GM12878 (cell line): ENCODE results near the gene AMPD2. TPM values are rescaled to one million over a fixed set of nuclear protein-coding genes. Genes with fewer than 3 reads are reported as not detected.

Experiments
- ATAC-seq: fragments of 200-7000 bp; cut with Tn5 transposase; 3 replicates; pipeline ENCODE4 v1.9.1; 2020; ENCODE audit warnings: mild to moderate bottlenecking, moderate library complexity
- BruUV-seq: library from RNA; stranded (reverse); fragments of 400-500 nt; replicated peaks from 2 replicates; lab custom pipeline; 2021; lab: Mats Ljungman, UMichigan
- CTCF ChIA-PET: fragments of 300-600 bp; sonication (Branson Sonifier 250); formaldehyde crosslinking; extraction: SDS; loops from one replicate; lab custom pipeline; 2021; ENCODE audit warnings: inconsistent platforms; lab: Yijun Ruan, JAX
- POLR2A ChIA-PET: fragments of 350-600 bp; formaldehyde crosslinking; extraction: SDS; loops from one replicate; lab custom pipeline; 2021; ENCODE audit warnings: inconsistent platforms; lab: Charles Lee
- RAD21 ChIA-PET: fragments of 300-600 bp; sonication (Branson Sonifier 250); formaldehyde crosslinking; loops from one replicate; lab custom pipeline; 2023; ENCODE audit warnings: antibody characterized with exemption; ENCODE audit not compliant: unreplicated experiment; lab: Charles Lee
- SMC1A ChIA-PET: fragments of 300-600 bp; sonication (Branson Sonifier 250); formaldehyde crosslinking; loops from one replicate; lab custom pipeline; 2023; ENCODE audit not compliant: unreplicated experiment, uncharacterized antibody; lab: Charles Lee
- DNase-seq: peaks from one replicate; pipeline ENCODE4 v3.0.0-alpha.2; 2011; ENCODE audit warnings: low read depth, low spot score
- FAIRE-seq: peaks from 3 replicates; lab custom pipeline; 2011; peaks lifted over from hg19 to GRCh38; lab: Jason Lieb, UNC
- H2AFZ ChIP-seq: 2 replicates; pipeline ENCODE4 v1.6.0; 2011; ENCODE audit warnings: low read depth, low read length, control low read depth; ENCODE audit not compliant: control insufficient read depth
- H3K27ac ChIP-seq: 2 replicates; pipeline ENCODE4 v1.5.1; 2011; ENCODE audit warnings: control low read depth; ENCODE audit not compliant: control insufficient read depth, insufficient read depth
- H3K27me3 ChIP-seq, 2 experiments: replicated peaks in 1 of 2; 2 replicates each; pipeline versions ENCODE4 v1.6.0 to v1.6.1; 2011; ENCODE audit warnings: low read length in 1 of 2; ENCODE audit not compliant: control insufficient read depth in 2 of 2, insufficient read depth in 2 of 2
- H3K36me3 ChIP-seq, 2 experiments: 2 replicates each; pipeline ENCODE4 v1.5.1; 2011; ENCODE audit warnings: low read length in 1 of 2; ENCODE audit not compliant: control insufficient read depth in 2 of 2, insufficient read depth in 2 of 2
- H3K4me1 ChIP-seq: 2 replicates; pipeline ENCODE4 v1.6.1; 2011; ENCODE audit warnings: mild to moderate bottlenecking, low read length, moderate library complexity, mixed read lengths; ENCODE audit not compliant: control insufficient read depth, insufficient read depth
- H3K4me2 ChIP-seq: 2 replicates; pipeline ENCODE4 v1.6.0; 2011; ENCODE audit warnings: control low read depth; ENCODE audit not compliant: control insufficient read depth, insufficient read depth
- H3K4me3 ChIP-seq: fragments of 200-600 bp; sonication (generic); 2 replicates; pipeline ENCODE4 v1.5.1; 2016
- H3K79me2 ChIP-seq: 2 replicates; pipeline ENCODE4 v1.6.0; 2011; ENCODE audit warnings: low read length; ENCODE audit not compliant: control insufficient read depth, insufficient read depth
- H3K9ac ChIP-seq: 2 replicates; pipeline ENCODE4 v1.8.0; 2011; ENCODE audit warnings: low read length, control low read depth, mixed read lengths; ENCODE audit not compliant: control insufficient read depth, insufficient read depth
- H3K9me3 ChIP-seq: replicated peaks from 3 replicates; pipeline ENCODE4 v1.5.1; 2011; ENCODE audit warnings: mild to moderate bottlenecking, low read length; ENCODE audit not compliant: control insufficient read depth, insufficient read depth
- H4K20me1 ChIP-seq: 2 replicates; pipeline ENCODE4 v1.6.0; 2011; ENCODE audit not compliant: control insufficient read depth, insufficient read depth
- ATF2 ChIP-seq: IDR thresholded peaks from 2 replicates; pipeline ENCODE4 v1.6.1; 2012; ENCODE audit warnings: low read length, inconsistent platforms
- ATF3 ChIP-seq: IDR thresholded peaks from 2 replicates; pipeline ENCODE4 v1.6.1; 2011; ENCODE audit warnings: low read depth, mild to moderate bottlenecking, low read length, moderate library complexity, borderline replicate concordance; ENCODE audit errors: extremely low read depth
- HSF1 ChIP-seq: fragments of 150-350 bp; IDR thresholded peaks from 2 replicates; pipeline ENCODE4 v1.6.1; 2014; ENCODE audit warnings: mild to moderate bottlenecking, low read depth, low read length
- MEF2A ChIP-seq: IDR thresholded peaks from 2 replicates; pipeline ENCODE4 v1.6.1; 2011; ENCODE audit warnings: low read depth, mild to moderate bottlenecking, low read length, moderate library complexity; ENCODE audit not compliant: insufficient read depth
- POLR2AphosphoS2 ChIP-seq: IDR thresholded peaks from 2 replicates; pipeline ENCODE4 v1.6.1; 2011; ENCODE audit warnings: low read depth, mild to moderate bottlenecking, low read length, improper control_type of control experiment, moderate library complexity
- RELB ChIP-seq: fragments of 450-650 bp; IDR thresholded peaks from 2 replicates; pipeline ENCODE4 v1.6.1; 2017; ENCODE audit warnings: low read depth, mild to moderate bottlenecking, moderate library complexity
- RUNX3 ChIP-seq: IDR thresholded peaks from 2 replicates; pipeline ENCODE4 v1.6.1; 2012; ENCODE audit warnings: low read length, inconsistent platforms
- WRNIP1 ChIP-seq: IDR thresholded peaks from 2 replicates; pipeline ENCODE4 v1.6.1; 2011; ENCODE audit warnings: low read depth, low read length, improper control_type of control experiment, borderline replicate concordance
- ZBTB11 ChIP-seq: fragments of 450-650 bp; formaldehyde crosslinking; IDR thresholded peaks from 2 replicates; pipeline ENCODE4 v1.5.0; 2022; ENCODE audit warnings: mild to moderate bottlenecking, missing genetic modification characterization
- ZNF217 ChIP-seq: fragments of 450-650 bp; IDR thresholded peaks from 2 replicates; pipeline ENCODE4 v1.6.1; 2017; ENCODE audit warnings: antibody characterized with exemption, mild to moderate bottlenecking
- ZNF24 ChIP-seq: fragments of 450-650 bp; IDR thresholded peaks from 2 replicates; pipeline ENCODE4 v1.6.1; 2017; ENCODE audit warnings: antibody characterized with exemption, mild to moderate bottlenecking
- ZNF384 ChIP-seq: IDR thresholded peaks from 2 replicates; pipeline ENCODE4 v1.6.1; 2012; ENCODE audit warnings: low read depth, mild to moderate bottlenecking, low read length, improper control_type of control experiment, borderline replicate concordance
- WGBS: methylation state at CpG from one replicate; pipeline ENCODE4 v1.1.6; 2016; ENCODE audit warnings: low lambda C conversion rate; ENCODE audit not compliant: insufficient replicate concordance, insufficient coverage; ENCODE audit errors: missing lambda C conversion rate; 5-methylcytosine and 5-hydroxymethylcytosine counted together
- in situ Hi-C: fragments of 300-500 bp; cut with MboI; formaldehyde crosslinking; loops from 9 replicates; pipeline ENCODE4 v1.14.3; 2018; ENCODE audit warnings: mixed read lengths
- intact Hi-C: fragments of 100-400 bp; cut with micrococcal nuclease; formaldehyde crosslinking; loops from one replicate; pipeline ENCODE4 v1.14.2; 2022; ENCODE audit not compliant: unreplicated experiment
- polyA plus RNA-seq, 11 experiments: library from polyadenylated mRNA; depleted of rRNA in 4 of 11; unstranded in 6 of 11; stranded (reverse) in 5 of 11; fragments of >200 nt; fragmentation: Nextera tagmentation in 4 of 11; fragmentation: Illumina TruSeq in 1 of 11; extraction: Ambion mirVana in 4 of 11; extraction: Trizol in 1 of 11; gene quantifications; 1 replicate in 1 of 11; 2 replicates in 10 of 11; pipeline versions ENCODE4 v1.2.1 to v1.2.3, GENCODE V29; 2011 to 2016; ENCODE audit warnings: inconsistent platforms in 2 of 11, missing spikeins in 2 of 11, low read depth in 1 of 11
- total RNA-seq, 4 experiments: library from RNA; depleted of rRNA in 3 of 4; stranded (reverse); fragments of >200 nt in 3 of 4; fragmentation: Illumina TruSeq in 1 of 4; extraction: Trizol in 1 of 4; gene quantifications; 2 replicates each; pipeline versions ENCODE4 v1.2.1 to v1.2.3, GENCODE V29; 2013 to 2021

AMPD2 gene
- total and polyA plus RNA-seq, 10 of the 15 experiments (the other 5 are each of a cell fraction or from before 2014, with no cell fraction given): 2.0 to 75.9 (median 31.3) TPM

GRCh38 chr1:109615879-109616278, 3.8 kb upstream of the AMPD2 start (continued):
- TF ChIP-seq ATF2 (no peak), ZNF384 (no peak), ZNF217 (no peak), RELB (0 out of 2 replicates have a peak, but pooled peaks have one; percentile 15)

- FAIRE-seq (no peak), ATAC-seq (no peak), DNase-seq (no peak)
- Histone ChIP-seq H3K9ac (no peak overlapping the region; the same call in 1 of the 2 replicates), H3K27me3 (no peaks in the 10 kb centered on the region), H4K20me1 (no peaks in the 10 kb centered on the region), H3K36me3 (no peaks in the 10 kb centered on the region), H3K9me3 (no peaks in the 10 kb centered on the region), H3K79me2 (peaks cover 18% of the 10 kb centered on the region), H3K4me3 (no peak overlapping the region), H2AFZ (peak overlapping the region; percentile 57), H3K4me2 (no peak overlapping the region; the same call in 1 of the 2 replicates), H3K4me1 (peaks cover 12% of the 10 kb centered on the region; the same call in 1 of the 2 replicates), H3K27ac (peak overlapping the region; percentile 46)
- in situ Hi-C loops: no loop called here
- no peak for TF ChIP-seq ZBTB11 (CRISPR knock-in tag)
- no peak for TF ChIP-seq POLR2AphosphoS2
- no peak for TF ChIP-seq RUNX3
- no peak for TF ChIP-seq MEF2A
- TF ChIP-seq WRNIP1: no peak
- TF ChIP-seq ATF3: no peak
- no peak for TF ChIP-seq HSF1
- no peak for TF ChIP-seq ZNF24
- ChIA-PET CTCF (interaction anchor here (0.6 to 5.0 kb wide), 7 partner anchors 15 to 127 kb away, joined by 3 to 20 read pairs (median 4); partner anchors contain the start of gene GNAI3), SMC1A (interaction anchor here (1.2 to 2.7 kb wide), 6 partner anchors 15 to 368 kb away, joined by 3 to 11 read pairs (median 7); partner anchors contain the start of genes AHCYL1 and GNAI3), POLR2A (interaction anchor here (1.6 to 2.4 kb wide), 2 partner anchors 67 to 70 kb away, joined by 6 to 17 read pairs; partner anchors contain the start of gene GNAI3), RAD21 (interaction anchor here (0.9 to 2.0 kb wide), 6 partner anchors 18 to 70 kb away, joined by 3 to 10 read pairs (median 4); partner anchors contain the start of gene GNAI3)
- intact Hi-C loops: no loop called here
- no TSS peak for BruUV-seq
- WGBS: 61% methylated on average over 3 of the region's 3 CpGs
Measured at GRCh38 chr1:109616391-109616790, 3.2 kb upstream of the AMPD2 start.
